Body of pancreas (tissue), 4 donors: Measurements from ENCODE around the gene LONRF2.

Experiments used
- CTCF ChIP-seq, 7 experiments: fragments of 450-650 bp in 4 of 7; fragments of 200-600 bp in 3 of 7; sonication (generic) in 3 of 7; IDR thresholded peaks; one replicate each; pipeline ENCODE4 v1.5.1; 2016 to 2019; ENCODE audit warnings: antibody characterized with exemption in 7 of 7
- POLR2A ChIP-seq, 3 donors: fragments of 450-650 bp; IDR thresholded peaks; one replicate each; pipeline ENCODE4 v1.6.1; 2016; ENCODE audit warnings: antibody characterized with exemption in 3 of 3, mild to moderate bottlenecking in 2 of 3

- TF ChIP-seq CTCF (IDR thresholded peaks at IDR 0.05) (no peak), POLR2A (IDR thresholded peaks at IDR 0.05) (no peak)
Measured at GRCh38 chr2:100278986-100279385, 43.3 kb downstream of the LONRF2 start.
